OCI-LY1 (cell line): ENCODE data around the gene MARK2.
A peak's percentile ranks its signal among the peaks of the same experiment; 100 is the strongest.

Experiments
- H2AFZ ChIP-seq: fragments of 200-600 bp; sonication (generic), shearing (Covaris generic); 2 replicates; pipeline ENCODE4 v1.6.0; 2014; ENCODE audit warnings: antibody characterized with exemption, mild to moderate bottlenecking, low read length
- H3F3A ChIP-seq: fragments of 200-600 bp; sonication (generic), shearing (Covaris generic); 2 replicates; pipeline ENCODE4 v1.6.0; 2014; ENCODE audit warnings: mild to moderate bottlenecking, antibody characterized with exemption, low read length, moderate library complexity; ENCODE audit not compliant: insufficient read depth
- H3K27ac ChIP-seq: fragments of 200-600 bp; sonication (generic); 2 replicates; pipeline ENCODE4 v1.5.1; 2014; ENCODE audit warnings: low read length, mixed run types, mild to moderate bottlenecking, low read depth; ENCODE audit not compliant: poor library complexity, severe bottlenecking
- H3K27me3 ChIP-seq: fragments of 200-600 bp; sonication (generic); 2 replicates; pipeline ENCODE4 v1.6.0; 2014; ENCODE audit warnings: antibody characterized with exemption, mild to moderate bottlenecking, low read length, moderate library complexity; ENCODE audit not compliant: insufficient read depth
- H3K36me3 ChIP-seq: fragments of 200-600 bp; sonication (generic); 2 replicates; pipeline ENCODE4 v1.6.1; 2014; ENCODE audit warnings: mild to moderate bottlenecking, antibody characterized with exemption, low read length, moderate library complexity, mixed read lengths; ENCODE audit not compliant: insufficient read depth
- H3K4me1 ChIP-seq: fragments of 200-600 bp; sonication (generic); 2 replicates; pipeline ENCODE4 v1.5.1; 2014; ENCODE audit warnings: mild to moderate bottlenecking, low read length, moderate library complexity; ENCODE audit not compliant: insufficient read depth, severe bottlenecking
- H3K4me2 ChIP-seq: fragments of 200-600 bp; sonication (generic), shearing (Covaris generic); 2 replicates; pipeline ENCODE4 v1.6.1; 2014; ENCODE audit warnings: low read length
- H3K4me3 ChIP-seq: fragments of 200-600 bp; sonication (generic); 2 replicates; pipeline ENCODE4 v1.5.1; 2014; ENCODE audit warnings: low read length, low read depth, mild to moderate bottlenecking, mixed read lengths; ENCODE audit not compliant: poor library complexity, severe bottlenecking
- H3K79me2 ChIP-seq: fragments of 200-600 bp; shearing (Covaris generic); 2 replicates; pipeline ENCODE4 v1.6.1; 2016; ENCODE audit warnings: mixed run types, low read length, mixed read lengths; ENCODE audit not compliant: insufficient read depth
- H3K9ac ChIP-seq: fragments of 200-600 bp; sonication (generic), shearing (Covaris generic); 2 replicates; pipeline ENCODE4 v1.6.1; 2014; ENCODE audit warnings: mild to moderate bottlenecking, low read length, mixed read lengths
- H3K9me2 ChIP-seq: fragments of 200-600 bp; sonication (generic), shearing (Covaris generic); 2 replicates; pipeline ENCODE4 v1.6.1; 2014; ENCODE audit warnings: low read depth, mild to moderate bottlenecking, low read length, mixed read lengths
- H3K9me3 ChIP-seq: fragments of 200-600 bp; shearing (Covaris generic); 2 replicates; pipeline ENCODE4 v1.6.1; 2014; ENCODE audit warnings: low read length, mixed read lengths
- H4K20me1 ChIP-seq: fragments of 200-600 bp; sonication (generic), shearing (Covaris generic); 2 replicates; pipeline ENCODE4 v1.6.0; 2016; ENCODE audit warnings: mild to moderate bottlenecking, low read length; ENCODE audit not compliant: insufficient read depth
- EZH2 ChIP-seq: fragments of 200-600 bp; sonication (generic), shearing (Covaris generic); IDR thresholded peaks from 2 replicates; pipeline ENCODE4 v1.8.0; 2017; ENCODE audit warnings: borderline replicate concordance, mixed run types, mild to moderate bottlenecking, antibody characterized with exemption, low read length, moderate library complexity, mixed read lengths
- TF ChIP-seq, protein P1 (sequence below): fragments of 200-600 bp; sonication (generic), shearing (Covaris generic); IDR thresholded peaks from 2 replicates; pipeline ENCODE4 v1.5.1; 2017; ENCODE audit warnings: mild to moderate bottlenecking, antibody characterized with exemption, low read length, moderate library complexity, mixed read lengths

MARK2 gene

DNA sequence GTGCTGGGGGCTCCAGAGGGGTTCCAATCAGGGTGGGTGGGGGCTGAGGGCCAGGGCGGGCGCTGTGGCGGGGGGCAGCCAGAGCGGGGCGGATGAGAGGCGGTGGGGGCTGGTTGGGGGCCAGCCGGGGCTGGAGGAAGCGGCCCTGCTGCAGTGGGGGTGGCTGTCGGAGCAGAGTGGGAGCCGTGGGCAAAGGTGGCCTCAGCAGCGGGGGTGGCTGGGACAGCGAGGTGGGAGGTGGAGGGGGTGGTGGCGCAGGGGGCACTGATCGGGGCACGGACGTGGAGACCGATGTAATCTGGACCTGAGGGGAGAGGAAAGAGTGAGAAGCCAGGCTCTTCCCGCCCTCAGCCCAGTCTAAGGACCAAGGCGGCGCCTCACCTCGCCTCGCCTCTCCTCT is 73.0 kb downstream of the MARK2 start:
- Histone ChIP-seq H3K9me2 (no peaks in the 10 kb centered on the region), H3K9ac (no peak overlapping the region), H3F3A (no peaks in the 10 kb centered on the region), H3K36me3 (peaks cover 26% of the 10 kb centered on the region), H3K27ac (no peak overlapping the region), H3K79me2 (no peaks in the 10 kb centered on the region), H3K4me3 (no peak overlapping the region), H3K4me2 (no peak overlapping the region), H2AFZ (no peak overlapping the region), H3K4me1 (peaks cover 12% of the 10 kb centered on the region), H3K9me3 (no peaks in the 10 kb centered on the region), H3K27me3 (no peaks in the 10 kb centered on the region), H4K20me1 (no peaks in the 10 kb centered on the region)
- TF ChIP-seq, protein P1, sequence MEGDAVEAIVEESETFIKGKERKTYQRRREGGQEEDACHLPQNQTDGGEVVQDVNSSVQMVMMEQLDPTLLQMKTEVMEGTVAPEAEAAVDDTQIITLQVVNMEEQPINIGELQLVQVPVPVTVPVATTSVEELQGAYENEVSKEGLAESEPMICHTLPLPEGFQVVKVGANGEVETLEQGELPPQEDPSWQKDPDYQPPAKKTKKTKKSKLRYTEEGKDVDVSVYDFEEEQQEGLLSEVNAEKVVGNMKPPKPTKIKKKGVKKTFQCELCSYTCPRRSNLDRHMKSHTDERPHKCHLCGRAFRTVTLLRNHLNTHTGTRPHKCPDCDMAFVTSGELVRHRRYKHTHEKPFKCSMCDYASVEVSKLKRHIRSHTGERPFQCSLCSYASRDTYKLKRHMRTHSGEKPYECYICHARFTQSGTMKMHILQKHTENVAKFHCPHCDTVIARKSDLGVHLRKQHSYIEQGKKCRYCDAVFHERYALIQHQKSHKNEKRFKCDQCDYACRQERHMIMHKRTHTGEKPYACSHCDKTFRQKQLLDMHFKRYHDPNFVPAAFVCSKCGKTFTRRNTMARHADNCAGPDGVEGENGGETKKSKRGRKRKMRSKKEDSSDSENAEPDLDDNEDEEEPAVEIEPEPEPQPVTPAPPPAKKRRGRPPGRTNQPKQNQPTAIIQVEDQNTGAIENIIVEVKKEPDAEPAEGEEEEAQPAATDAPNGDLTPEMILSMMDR, result no peak
- TF ChIP-seq EZH2, result no peak

- TF ChIP-seq, protein P1, result 0 out of 2 replicates have a peak, but pooled peaks have one; percentile 4
- no peak for TF ChIP-seq EZH2
- Histone ChIP-seq H3K4me3 (no peak overlapping the region), H3K9me2 (no peaks in the 10 kb centered on the region), H3K9me3 (no peaks in the 10 kb centered on the region), H2AFZ (no peak overlapping the region), H3K9ac (no peak overlapping the region), H3F3A (no peaks in the 10 kb centered on the region), H4K20me1 (no peaks in the 10 kb centered on the region), H3K4me2 (no peak overlapping the region), H3K79me2 (no peaks in the 10 kb centered on the region), H3K27ac (no peak overlapping the region), H3K27me3 (no peaks in the 10 kb centered on the region), H3K4me1 (peaks cover 17% of the 10 kb centered on the region), H3K36me3 (peaks cover 18% of the 10 kb centered on the region)
Measured at GRCh38 chr11:63912678-63913077, 73.8 kb downstream of the MARK2 start.

- peaks cover 32% of the 10 kb centered on the region for H3K4me1 ChIP-seq
- H2AFZ ChIP-seq, result no peak overlapping the region
- no peak overlapping the region for H3K27ac ChIP-seq
- H3K9me2 ChIP-seq, result no peaks in the 10 kb centered on the region
- TF ChIP-seq EZH2, result no peak
- TF ChIP-seq, protein P1, result no peak
- H3K4me2 ChIP-seq, result no peak overlapping the region
- no peaks in the 10 kb centered on the region for H3K9me3 ChIP-seq
- no peaks in the 10 kb centered on the region for H3K79me2 ChIP-seq
- H3K4me3 ChIP-seq, result no peak overlapping the region
- no peaks in the 10 kb centered on the region for H4K20me1 ChIP-seq
- H3F3A ChIP-seq, result no peaks in the 10 kb centered on the region
- H3K27me3 ChIP-seq, result no peaks in the 10 kb centered on the region
- H3K36me3 ChIP-seq, result peaks cover 4% of the 10 kb centered on the region
- no peak overlapping the region for H3K9ac ChIP-seq
Measured at GRCh38 chr11:63913866-63914830, 75.2 kb downstream of the MARK2 start.
